HFF-Myc (cell line): ENCODE results near the gene ARL8B.

Experiments
- DNase-seq: peaks from one replicate; pipeline ENCODE4 v3.0.0-alpha.2; 2011; ENCODE audit warnings: low read depth; ENCODE audit errors: extremely low read depth
- H3K4me3 ChIP-seq: replicated peaks from 2 replicates; pipeline ENCODE4 v1.5.1; 2011; ENCODE audit warnings: low read depth, mild to moderate bottlenecking, control low read depth, low read length
- TF ChIP-seq, protein P1 (sequence below): IDR thresholded peaks from 2 replicates; pipeline ENCODE4 v1.5.1; 2012; ENCODE audit warnings: mild to moderate bottlenecking, low read depth, low read length, control low read depth; ENCODE audit errors: missing control alignments

Gene ARL8B

DNA sequence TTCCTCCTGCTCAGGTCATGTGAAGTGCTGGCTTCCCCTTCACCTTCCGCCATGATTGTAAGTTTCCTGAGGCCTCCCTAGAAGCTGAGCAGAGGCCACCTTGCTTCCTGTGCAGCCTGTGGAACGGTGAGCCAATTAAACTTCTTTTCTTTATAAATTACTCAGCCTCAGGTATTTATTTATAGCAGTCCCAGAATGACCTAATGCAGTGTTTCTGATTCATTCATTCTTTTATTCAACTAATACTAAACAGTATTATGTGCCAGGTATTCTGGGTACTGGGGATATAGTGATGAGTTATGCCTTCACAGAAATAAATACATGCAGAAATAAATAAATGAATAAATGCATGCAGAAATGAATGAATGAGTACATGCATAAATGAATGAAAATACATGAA is 107.3 kb downstream of the ARL8B start:
- no peak for DNase-seq
- H3K4me3 ChIP-seq, result no peak overlapping the region
- TF ChIP-seq, protein P1, sequence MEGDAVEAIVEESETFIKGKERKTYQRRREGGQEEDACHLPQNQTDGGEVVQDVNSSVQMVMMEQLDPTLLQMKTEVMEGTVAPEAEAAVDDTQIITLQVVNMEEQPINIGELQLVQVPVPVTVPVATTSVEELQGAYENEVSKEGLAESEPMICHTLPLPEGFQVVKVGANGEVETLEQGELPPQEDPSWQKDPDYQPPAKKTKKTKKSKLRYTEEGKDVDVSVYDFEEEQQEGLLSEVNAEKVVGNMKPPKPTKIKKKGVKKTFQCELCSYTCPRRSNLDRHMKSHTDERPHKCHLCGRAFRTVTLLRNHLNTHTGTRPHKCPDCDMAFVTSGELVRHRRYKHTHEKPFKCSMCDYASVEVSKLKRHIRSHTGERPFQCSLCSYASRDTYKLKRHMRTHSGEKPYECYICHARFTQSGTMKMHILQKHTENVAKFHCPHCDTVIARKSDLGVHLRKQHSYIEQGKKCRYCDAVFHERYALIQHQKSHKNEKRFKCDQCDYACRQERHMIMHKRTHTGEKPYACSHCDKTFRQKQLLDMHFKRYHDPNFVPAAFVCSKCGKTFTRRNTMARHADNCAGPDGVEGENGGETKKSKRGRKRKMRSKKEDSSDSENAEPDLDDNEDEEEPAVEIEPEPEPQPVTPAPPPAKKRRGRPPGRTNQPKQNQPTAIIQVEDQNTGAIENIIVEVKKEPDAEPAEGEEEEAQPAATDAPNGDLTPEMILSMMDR, result no peak
